IMR-90 (cell line): ENCODE results near the gene HSPB6. TPM values are rescaled to one million over a fixed set of nuclear protein-coding genes. Genes with fewer than 3 reads are reported as not detected.

Source experiments
- ATAC-seq: fragments of 200-7000 bp; cut with Tn5 transposase; 2 replicates; pipeline ENCODE4 v1.9.1; 2020; ENCODE audit warnings: low read depth, mild to moderate bottlenecking, moderate library complexity
- BruUV-seq: library from RNA; stranded (reverse); fragments of 400-500 nt; replicated peaks from 2 replicates; lab custom pipeline; 2021; lab: Mats Ljungman, UMichigan
- CTCF ChIA-PET: fragments of 300-600 bp; formaldehyde crosslinking; extraction: SDS; loops from one replicate; lab custom pipeline; 2021; ENCODE audit warnings: antibody characterized with exemption; lab: Yijun Ruan, JAX
- POLR2A ChIA-PET: fragments of 300-600 bp; sonication (Branson Sonifier 250); formaldehyde crosslinking; loops from one replicate; lab custom pipeline; 2022; ENCODE audit warnings: antibody characterized with exemption; ENCODE audit not compliant: unreplicated experiment; lab: Charles Lee
- DNase-seq: peaks from one replicate; pipeline ENCODE4 v3.0.0; 2013
- H2AFZ ChIP-seq: replicated peaks from 2 replicates; pipeline ENCODE3; 2013; ENCODE audit warnings: low read length, mild to moderate bottlenecking; ENCODE audit not compliant: poor library complexity
- H2AK5ac ChIP-seq: 2 replicates; pipeline ENCODE4 v1.6.1; 2013; ENCODE audit warnings: low read depth, low read length, inconsistent platforms
- H2AK9ac ChIP-seq: replicated peaks from 2 replicates; pipeline ENCODE3; 2013; ENCODE audit warnings: mild to moderate bottlenecking, low read depth, low read length, moderate library complexity; ENCODE audit not compliant: poor library complexity
- H2BK120ac ChIP-seq: 2 replicates; pipeline ENCODE4 v1.6.1; 2013; ENCODE audit warnings: low read depth, low read length, inconsistent platforms
- H2BK15ac ChIP-seq: 3 replicates; pipeline ENCODE4 v1.6.1; 2013; ENCODE audit warnings: low read depth, low read length, inconsistent platforms
- H2BK20ac ChIP-seq: 2 replicates; pipeline ENCODE4 v1.6.1; 2013; ENCODE audit warnings: low read depth, mild to moderate bottlenecking, inconsistent platforms, low read length, moderate library complexity
- H2BK5ac ChIP-seq: 2 replicates; pipeline ENCODE4 v1.6.1; 2013; ENCODE audit warnings: mild to moderate bottlenecking, low read depth, low read length, inconsistent platforms; ENCODE audit not compliant: poor library complexity, severe bottlenecking
- H3K14ac ChIP-seq: replicated peaks from 2 replicates; pipeline ENCODE4 v1.6.1; 2013; ENCODE audit warnings: low read depth, low read length, inconsistent platforms
- H3K18ac ChIP-seq: 2 replicates; pipeline ENCODE4 v1.6.1; 2013; ENCODE audit warnings: low read depth, low read length, control low read depth
- H3K23ac ChIP-seq: 2 replicates; pipeline ENCODE4 v1.6.1; 2013; ENCODE audit warnings: low read depth, low read length, inconsistent platforms
- H3K27ac ChIP-seq: 2 replicates; pipeline ENCODE4 v1.5.1; 2013; ENCODE audit warnings: mild to moderate bottlenecking, control low read depth, low read length; ENCODE audit not compliant: insufficient read depth
- H3K27me3 ChIP-seq: 2 replicates; pipeline ENCODE4 v1.6.1; 2013; ENCODE audit warnings: low read length; ENCODE audit not compliant: control insufficient read depth, insufficient read depth
- H3K36me3 ChIP-seq: 2 replicates; pipeline ENCODE4 v1.6.1; 2013; ENCODE audit warnings: low read length, mixed read lengths; ENCODE audit not compliant: control insufficient read depth, insufficient read depth
- H3K4ac ChIP-seq: 2 replicates; pipeline ENCODE4 v1.6.1; 2013; ENCODE audit warnings: low read depth, low read length, inconsistent platforms
- H3K4me1 ChIP-seq: 2 replicates; pipeline ENCODE4 v1.6.1; 2013; ENCODE audit warnings: low read length, mixed read lengths; ENCODE audit not compliant: control insufficient read depth, insufficient read depth
- H3K4me2 ChIP-seq: 2 replicates; pipeline ENCODE4 v1.6.1; 2013; ENCODE audit warnings: low read depth, mild to moderate bottlenecking, control low read depth, low read length, moderate library complexity
- H3K4me3 ChIP-seq: 2 replicates; pipeline ENCODE4 v1.5.1; 2013; ENCODE audit warnings: low read depth, mild to moderate bottlenecking, control low read depth, low read length, moderate library complexity; ENCODE audit not compliant: insufficient read depth
- H3K56ac ChIP-seq: 2 replicates; pipeline ENCODE4 v1.6.1; 2013; ENCODE audit warnings: low read length, inconsistent platforms; ENCODE audit not compliant: insufficient read depth; ENCODE audit errors: extremely low read depth
- H3K79me1 ChIP-seq, 2 experiments: 2 replicates each; pipeline ENCODE4 v1.6.1; 2013; ENCODE audit warnings: low read length in 2 of 2, inconsistent platforms in 1 of 2, low read depth in 1 of 2
- H3K9ac ChIP-seq: 2 replicates; pipeline ENCODE4 v1.6.1; 2013; ENCODE audit warnings: low read depth, low read length, control low read depth
- H3K9me1 ChIP-seq: 2 replicates; pipeline ENCODE4 v1.6.1; 2013; ENCODE audit warnings: low read length, inconsistent platforms; ENCODE audit not compliant: insufficient read depth
- H3K9me3 ChIP-seq: 2 replicates; pipeline ENCODE4 v1.6.1; 2013; ENCODE audit warnings: low read length; ENCODE audit not compliant: control insufficient read depth, insufficient read depth
- H4K20me1 ChIP-seq: 2 replicates; pipeline ENCODE4 v1.6.1; 2013; ENCODE audit warnings: low read length, inconsistent platforms; ENCODE audit not compliant: insufficient read depth
- H4K5ac ChIP-seq: 2 replicates; pipeline ENCODE4 v1.6.1; 2013; ENCODE audit warnings: mild to moderate bottlenecking, low read depth, low read length, control low read depth
- H4K8ac ChIP-seq, 2 experiments: 2 replicates each; pipeline ENCODE4 v1.6.1; 2013; ENCODE audit warnings: low read depth in 2 of 2, low read length in 2 of 2, control low read depth in 1 of 2, inconsistent platforms in 1 of 2
- H4K91ac ChIP-seq: 2 replicates; pipeline ENCODE4 v1.6.1; 2013; ENCODE audit warnings: low read depth, low read length, inconsistent platforms; ENCODE audit not compliant: insufficient read depth
- MAZ ChIP-seq: IDR thresholded peaks from 2 replicates; pipeline ENCODE4 v1.6.1; 2012; ENCODE audit warnings: low read depth, mild to moderate bottlenecking, low read length, improper control_type of control experiment, moderate library complexity, borderline replicate concordance
- USF2 ChIP-seq: fragments of 150-350 bp; IDR thresholded peaks from 2 replicates; pipeline ENCODE4 v1.6.1; 2017; ENCODE audit warnings: mild to moderate bottlenecking, antibody characterized with exemption, low read length, low read depth
- WGBS, 2 experiments: methylation state at CpG; one replicate each; pipeline versions ENCODE4 v1.1.5 to v1.1.7; 2013; ENCODE audit warnings: missing lambda C conversion rate in 2 of 2; ENCODE audit not compliant: insufficient read length in 1 of 2; ENCODE audit errors: extremely low coverage in 2 of 2; 5-methylcytosine and 5-hydroxymethylcytosine counted together
- dilution Hi-C: fragments of 300-500 bp; cut with HindIII; formaldehyde crosslinking; loops from one replicate; pipeline ENCODE4 v1.14.3; 2018; ENCODE audit warnings: low sequenced_read_pairs; ENCODE audit not compliant: unreplicated experiment
- in situ Hi-C: fragments of 300-500 bp; cut with MboI; formaldehyde crosslinking; loops from 3 replicates; pipeline ENCODE4 v1.14.3; 2019; ENCODE audit warnings: low sequenced_read_pairs, inconsistent platforms, mixed read lengths
- intact Hi-C: fragments of 100-400 bp; cut with micrococcal nuclease; formaldehyde crosslinking; loops from 2 replicates; pipeline ENCODE4 v1.10.0; 2022
- polyA plus RNA-seq, 3 experiments: library from polyadenylated mRNA; depleted of rRNA; stranded (reverse); fragments of >200 nt; gene quantifications; 2 replicates each; pipeline ENCODE4 v1.2.3, GENCODE V29; 2012; ENCODE audit warnings: low replicate concordance in 1 of 3
- total RNA-seq: library from RNA; depleted of rRNA; stranded (reverse); fragments of >200 nt; gene quantifications from 2 replicates; pipeline ENCODE4 v1.2.3, GENCODE V29; 2012

HSPB6 gene
- total and polyA plus RNA-seq, 2 of the 4 experiments (the other 2 are of a cell fraction) = 5.7 to 206 TPM

- peak overlapping the region; percentile 73 to 87 for H4K8ac ChIP-seq
- ATAC-seq = peak; percentile 22
- peaks cover 14% of the 10 kb centered on the region for H3K4me1 ChIP-seq
- H3K23ac ChIP-seq = peak overlapping the region; percentile 55
- ChIA-PET POLR2A (no interaction called here), CTCF (no interaction called here)
- H2BK15ac ChIP-seq = no peak overlapping the region; the same call in 2 of the 3 replicates
- intact Hi-C loops = loop anchor here (2.0 kb wide), 2 partner anchors 29 to 71 kb away; partner anchors contain the start of genes PSENEN and U2AF1L4
- H2AK9ac ChIP-seq = peak overlapping the region; percentile 84
- 8% methylated on average over 37 of the region's 52 CpGs; no CpG with 5 or more reads in 1 of the 2 experiments for WGBS, 2 experiments
- H4K91ac ChIP-seq = peak overlapping the region; percentile 74; the same call in 1 of the 2 replicates
- peak overlapping the region; percentile 68 for H2AK5ac ChIP-seq
- in situ Hi-C loops = loop anchor here (5.0 kb wide), 1 partner anchor 169 kb away; the partner anchor contains the start of gene TMEM147
- peak overlapping the region; percentile 75 for H3K4me2 ChIP-seq
- H3K56ac ChIP-seq = no peak overlapping the region; the same call in 1 of the 2 replicates
- peak overlapping the region; percentile 91 for H3K4ac ChIP-seq
- no peak overlapping the region for H3K18ac ChIP-seq
- BruUV-seq = no TSS peak
- peaks cover 6% of the 10 kb centered on the region; the same call in 1 of the 2 replicates for H3K36me3 ChIP-seq
- peak overlapping the region; percentile 59 for H3K27ac ChIP-seq
- dilution Hi-C loops = no loop called here
- peak overlapping the region; percentile 32 for H2BK5ac ChIP-seq
- H4K5ac ChIP-seq = peak overlapping the region; percentile 43
- no peak overlapping the region for H2BK20ac ChIP-seq
- H3K9me3 ChIP-seq = no peaks in the 10 kb centered on the region
- peak overlapping the region; percentile 57 for H3K9ac ChIP-seq
- H2AFZ ChIP-seq = peak overlapping the region; percentile 99
- peak; percentile 30 for DNase-seq
- H3K27me3 ChIP-seq = no peaks in the 10 kb centered on the region
- no peaks in the 10 kb centered on the region; the same call in 1 of the 2 replicates for H3K9me1 ChIP-seq
- H4K20me1 ChIP-seq = peaks cover 16% of the 10 kb centered on the region
- TF ChIP-seq USF2 = no peak
- TF ChIP-seq MAZ = no peak
- H2BK120ac ChIP-seq = peak overlapping the region; percentile 12
- H3K4me3 ChIP-seq = peak overlapping the region; percentile 72
- H3K14ac ChIP-seq = peak overlapping the region; percentile 81; the same call in 1 of the 2 replicates
- peaks cover 4 to 31% of the 10 kb centered on the region in 2 experiments; a peak in 2 of 4 replicates for H3K79me1 ChIP-seq
Observed at GRCh38 chr19:35715981-35716800, 40.6 kb downstream of the HSPB6 start.
